Fibroblast of villous mesenchyme (primary cell): ENCODE data around the gene B3GALT6. TPM values are rescaled to one million over a fixed set of nuclear protein-coding genes. Genes with fewer than 3 reads are reported as not detected.

Source experiments
- DNase-seq: peaks from one replicate; pipeline ENCODE4 v3.0.0-alpha.2; 2010; ENCODE audit warnings: low read depth
- H3K4me3 ChIP-seq: 2 replicates; pipeline ENCODE4 v1.5.1; 2011; ENCODE audit warnings: low read depth, mild to moderate bottlenecking, low read length
- total RNA-seq: library from RNA; depleted of rRNA; stranded (reverse); fragments of >200 nt; gene quantifications from 2 replicates; pipeline ENCODE4 v1.2.3, GENCODE V29; 2012
- TF ChIP-seq, protein P1 (sequence below): IDR thresholded peaks from 2 replicates; pipeline ENCODE4 v1.5.1; 2012; ENCODE audit warnings: low read depth, mild to moderate bottlenecking, low read length; ENCODE audit not compliant: insufficient read depth

Gene B3GALT6
- total RNA-seq, 1 donor: 25.0 TPM

DNA sequence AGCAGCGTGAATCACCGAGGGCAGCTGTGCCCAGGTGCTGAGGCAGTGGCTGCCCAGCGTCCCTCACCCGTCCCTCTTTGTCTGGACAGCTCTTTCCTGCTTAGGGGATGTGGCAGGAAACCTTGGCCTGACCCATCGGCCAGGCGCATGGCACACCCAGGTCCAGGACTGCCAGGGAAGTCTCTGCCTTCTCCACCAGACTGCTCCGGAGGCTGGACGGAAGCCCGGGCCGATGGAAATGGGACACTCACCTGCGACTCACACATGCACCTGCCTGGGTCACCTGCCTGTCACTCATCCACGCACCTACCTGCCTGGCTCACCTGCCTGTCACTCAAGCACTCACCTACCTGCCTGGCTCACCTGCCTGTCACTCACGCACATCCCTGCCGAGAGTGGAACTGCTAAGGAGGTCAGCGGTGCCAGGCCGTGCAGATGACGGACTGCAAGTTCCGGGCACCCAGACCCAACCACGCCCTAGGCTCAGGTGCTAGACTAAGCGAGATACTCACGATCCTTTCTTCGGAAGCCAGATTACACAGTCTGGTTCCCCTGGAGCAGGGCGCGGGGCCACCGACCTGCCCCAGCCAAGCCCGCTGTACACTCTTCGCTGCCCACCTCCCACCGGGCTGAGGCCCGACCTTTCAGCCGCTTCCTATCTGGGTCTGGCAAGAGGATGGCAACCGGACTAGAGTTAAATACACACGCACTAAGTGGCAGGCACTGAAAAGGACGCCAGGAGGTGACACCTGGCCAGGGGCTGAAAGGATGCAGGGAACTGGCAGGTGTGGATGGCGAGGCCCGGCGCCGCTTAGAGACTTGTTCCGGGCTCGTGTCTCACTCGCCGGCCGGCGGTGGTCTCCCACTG, 40.5 kb downstream of the B3GALT6 start:
- no peak for DNase-seq
- TF ChIP-seq, protein P1, sequence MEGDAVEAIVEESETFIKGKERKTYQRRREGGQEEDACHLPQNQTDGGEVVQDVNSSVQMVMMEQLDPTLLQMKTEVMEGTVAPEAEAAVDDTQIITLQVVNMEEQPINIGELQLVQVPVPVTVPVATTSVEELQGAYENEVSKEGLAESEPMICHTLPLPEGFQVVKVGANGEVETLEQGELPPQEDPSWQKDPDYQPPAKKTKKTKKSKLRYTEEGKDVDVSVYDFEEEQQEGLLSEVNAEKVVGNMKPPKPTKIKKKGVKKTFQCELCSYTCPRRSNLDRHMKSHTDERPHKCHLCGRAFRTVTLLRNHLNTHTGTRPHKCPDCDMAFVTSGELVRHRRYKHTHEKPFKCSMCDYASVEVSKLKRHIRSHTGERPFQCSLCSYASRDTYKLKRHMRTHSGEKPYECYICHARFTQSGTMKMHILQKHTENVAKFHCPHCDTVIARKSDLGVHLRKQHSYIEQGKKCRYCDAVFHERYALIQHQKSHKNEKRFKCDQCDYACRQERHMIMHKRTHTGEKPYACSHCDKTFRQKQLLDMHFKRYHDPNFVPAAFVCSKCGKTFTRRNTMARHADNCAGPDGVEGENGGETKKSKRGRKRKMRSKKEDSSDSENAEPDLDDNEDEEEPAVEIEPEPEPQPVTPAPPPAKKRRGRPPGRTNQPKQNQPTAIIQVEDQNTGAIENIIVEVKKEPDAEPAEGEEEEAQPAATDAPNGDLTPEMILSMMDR: no peak
- H3K4me3 ChIP-seq: peak overlapping the region; percentile 76

DNA sequence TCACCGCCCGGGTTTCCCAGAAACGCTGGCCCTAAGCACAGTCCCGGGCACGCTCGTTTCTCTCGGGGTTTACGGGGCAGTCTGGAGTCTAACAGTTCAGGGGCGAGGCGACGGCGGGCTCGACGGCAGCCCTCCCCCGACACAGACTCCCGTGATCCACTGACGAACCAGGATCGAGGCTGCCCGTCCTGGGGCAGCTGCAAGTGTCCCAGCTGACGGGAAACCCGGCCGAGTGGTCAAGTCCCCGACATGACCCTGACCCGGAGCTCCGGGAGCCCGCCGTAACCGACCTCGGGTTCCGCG, 41.1 kb downstream of the B3GALT6 start:
- DNase-seq: peak; percentile 25
- TF ChIP-seq, protein P1: no peak
- H3K4me3 ChIP-seq: peak overlapping the region; percentile 76

GRCh38 chr1:1273512-1274298, 41.7 kb downstream of the B3GALT6 start, which contains the start of gene UBE2J2:
Gene UBE2J2 (minus strand): TSS chr1:1273854. CDS start chr1:1267992, 5,862 bp downstream.
- TF ChIP-seq, protein P1: no peak

GRCh38 chr1:1274299-1274930, 42.4 kb downstream of the B3GALT6 start:
- DNase-seq: no peak

More at GRCh38 chr1:1273512-1274298, 41.7 kb downstream of the B3GALT6 start, which contains the start of gene UBE2J2:
- DNase-seq: peak; percentile 94
- peak within 1 kb of the TSS; percentile 76 for H3K4me3 ChIP-seq

DNA sequence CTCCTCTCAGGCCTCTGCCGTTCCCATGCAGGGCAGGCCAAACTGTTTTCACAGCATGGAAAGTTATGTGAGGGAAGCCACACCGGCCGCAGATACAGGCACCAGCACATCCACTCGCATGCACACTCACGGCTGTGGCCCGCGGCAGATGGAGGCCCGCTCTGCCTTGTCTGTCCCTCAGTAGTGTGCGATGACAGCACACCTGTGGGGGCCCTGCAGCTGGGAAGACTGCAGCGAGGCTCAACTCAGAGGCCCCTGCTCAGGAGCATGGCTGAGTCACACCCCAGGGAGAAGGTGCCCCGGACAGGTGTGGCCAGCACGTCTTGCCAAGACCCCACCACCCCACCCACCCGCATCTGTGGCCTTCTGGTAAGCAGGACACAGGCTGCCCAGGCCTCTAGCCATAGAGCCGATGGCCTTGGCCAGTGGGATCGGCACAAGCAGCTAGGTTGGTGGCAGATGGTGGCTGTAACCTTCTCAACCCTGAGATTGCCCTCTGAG, 42.9 kb downstream of the B3GALT6 start:
- no peak for DNase-seq
- no peak overlapping the region for H3K4me3 ChIP-seq
- TF ChIP-seq, protein P1: no peak

More at GRCh38 chr1:1274299-1274930, 42.4 kb downstream of the B3GALT6 start:
- TF ChIP-seq, protein P1: no peak
- peak overlapping the region; percentile 74 for H3K4me3 ChIP-seq

DNA sequence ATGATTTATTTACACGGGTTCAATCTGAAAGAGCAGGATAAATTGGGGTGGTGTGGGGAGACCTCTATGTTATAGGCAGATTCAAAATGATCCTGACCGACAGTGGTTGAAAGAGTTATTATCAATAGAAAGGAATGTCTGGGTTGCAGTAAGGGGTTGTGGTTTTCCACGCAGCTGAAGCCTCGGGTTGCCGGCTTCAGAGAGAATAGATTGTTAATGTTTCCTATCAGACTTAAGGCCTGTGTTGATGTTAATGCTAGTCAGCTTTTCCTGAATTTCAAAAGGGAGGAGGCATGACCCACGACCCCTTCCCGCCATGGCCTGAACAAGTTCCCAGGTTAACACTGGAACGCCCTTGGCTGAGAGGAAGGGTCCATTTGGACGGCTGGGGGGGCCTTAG, 43.8 kb downstream of the B3GALT6 start:
- TF ChIP-seq, protein P1: no peak
- DNase-seq: peak; percentile 79

More for the DNA sequence above, 43.8 kb downstream of the B3GALT6 start:
- no peak overlapping the region for H3K4me3 ChIP-seq
